ENCODE measurements around the gene ORC6.

- TF ChIP-seq EZH2 (IDR thresholded peaks at IDR 0.05; ENCODE audit: borderline replicate concordance, insufficient read depth, low read depth, low read length, poor library complexity, severe bottlenecking), result no peak
- no peak for TF ChIP-seq CTCF (IDR thresholded peaks at IDR 0.05)
Measured at GRCh38 chr16:46648656-46649055, 40.8 kb upstream of the ORC6 start.

Data from B cell (primary cell).